H9 (cell line): ENCODE measurements around the gene ACAD10. TPM values are rescaled to one million over a fixed set of nuclear protein-coding genes. Genes with fewer than 3 reads are reported as not detected.

Experiments
- DNase-seq: peaks from one replicate; pipeline ENCODE4 v3.0.0-alpha.2; 2017
- H2AFZ ChIP-seq: one replicate; pipeline ENCODE4 v1.6.1; 2013; ENCODE audit warnings: mild to moderate bottlenecking, low read length, control low read depth, moderate library complexity
- H2AK5ac ChIP-seq: 2 replicates; pipeline ENCODE4 v1.6.1; 2013; ENCODE audit warnings: low read length, control low read depth, mixed read lengths; ENCODE audit not compliant: insufficient read length
- H2BK120ac ChIP-seq: one replicate; pipeline ENCODE4 v1.6.1; 2013; ENCODE audit warnings: low read depth, mild to moderate bottlenecking, low read length, control low read depth, inconsistent platforms; ENCODE audit not compliant: poor library complexity, severe bottlenecking
- H2BK12ac ChIP-seq: 2 replicates; pipeline ENCODE4 v1.6.1; 2013; ENCODE audit warnings: low read length, control low read depth, mixed read lengths, low read depth; ENCODE audit not compliant: insufficient read length
- H2BK15ac ChIP-seq: 2 replicates; pipeline ENCODE4 v1.6.1; 2013; ENCODE audit warnings: low read depth, low read length, control low read depth
- H2BK20ac ChIP-seq: one replicate; pipeline ENCODE4 v1.6.1; 2013; ENCODE audit warnings: low read depth, mild to moderate bottlenecking, low read length, control low read depth, inconsistent platforms; ENCODE audit not compliant: poor library complexity, severe bottlenecking
- H2BK5ac ChIP-seq: 2 replicates; pipeline ENCODE4 v1.6.1; 2013; ENCODE audit warnings: low read length, control low read depth, mixed read lengths; ENCODE audit not compliant: insufficient read length
- H3K14ac ChIP-seq: 2 replicates; pipeline ENCODE4 v1.6.1; 2013; ENCODE audit warnings: low read length, control low read depth; ENCODE audit not compliant: insufficient read depth
- H3K18ac ChIP-seq: 2 replicates; pipeline ENCODE4 v1.6.1; 2013; ENCODE audit warnings: low read depth, mild to moderate bottlenecking, mixed read lengths, low read length, control low read depth; ENCODE audit not compliant: insufficient read length
- H3K23ac ChIP-seq: 2 replicates; pipeline ENCODE4 v1.6.1; 2013; ENCODE audit warnings: low read length, control low read depth, mixed read lengths, low read depth; ENCODE audit not compliant: insufficient read length
- H3K23me2 ChIP-seq: 2 replicates; pipeline ENCODE4 v1.6.1; 2013; ENCODE audit warnings: low read depth, mild to moderate bottlenecking, mixed read lengths, low read length, control low read depth; ENCODE audit not compliant: insufficient read length, poor library complexity, severe bottlenecking
- H3K27ac ChIP-seq: 2 replicates; pipeline ENCODE4 v1.5.1; 2013; ENCODE audit warnings: low read length, control low read depth, mixed read lengths, low read depth; ENCODE audit not compliant: insufficient read length
- H3K27me3 ChIP-seq: 2 replicates; pipeline ENCODE4 v1.6.1; 2013; ENCODE audit warnings: low read length, control low read depth, inconsistent platforms; ENCODE audit not compliant: insufficient read depth
- H3K4ac ChIP-seq: 2 replicates; pipeline ENCODE4 v1.6.1; 2013; ENCODE audit warnings: low read depth, mild to moderate bottlenecking, control low read depth, inconsistent platforms, low read length, moderate library complexity
- H3K4me1 ChIP-seq: 2 replicates; pipeline ENCODE4 v1.6.1; 2013; ENCODE audit warnings: low read length, control low read depth, inconsistent platforms; ENCODE audit not compliant: insufficient read depth
- H3K4me2 ChIP-seq: 2 replicates; pipeline ENCODE4 v1.6.1; 2013; ENCODE audit warnings: low read length, control low read depth, mixed read lengths; ENCODE audit not compliant: insufficient read length, insufficient read depth
- H3K56ac ChIP-seq: 2 replicates; pipeline ENCODE4 v1.6.1; 2013; ENCODE audit warnings: low read depth, mild to moderate bottlenecking, mixed read lengths, low read length, control low read depth; ENCODE audit not compliant: insufficient read length
- H3K79me1 ChIP-seq: 2 replicates; pipeline ENCODE4 v1.6.1; 2013; ENCODE audit warnings: low read depth, mild to moderate bottlenecking, moderate library complexity, low read length, control low read depth, inconsistent platforms; ENCODE audit not compliant: insufficient read depth, poor library complexity, severe bottlenecking
- H3K79me2 ChIP-seq: 2 replicates; pipeline ENCODE4 v1.6.1; 2013; ENCODE audit warnings: low read length, control low read depth, inconsistent platforms; ENCODE audit not compliant: insufficient read depth
- H3K9ac ChIP-seq: 2 replicates; pipeline ENCODE4 v1.6.1; 2013; ENCODE audit warnings: low read length, control low read depth, mixed read lengths; ENCODE audit not compliant: insufficient read length; ENCODE audit errors: extremely low read depth
- H3K9me3 ChIP-seq: one replicate; pipeline ENCODE4 v1.6.1; 2013; ENCODE audit warnings: low read depth, low read length, inconsistent platforms; ENCODE audit not compliant: control insufficient read depth
- H3T11ph ChIP-seq: one replicate; pipeline ENCODE4 v1.6.1; 2013; ENCODE audit warnings: mild to moderate bottlenecking, low read length, control low read depth, inconsistent platforms
- H4K20me1 ChIP-seq: one replicate; pipeline ENCODE4 v1.6.1; 2013; ENCODE audit not compliant: control insufficient read depth, insufficient read length, insufficient read depth
- H4K5ac ChIP-seq: 2 replicates; pipeline ENCODE4 v1.6.1; 2013; ENCODE audit warnings: low read depth, mild to moderate bottlenecking, mixed read lengths, low read length, control low read depth; ENCODE audit not compliant: insufficient read length
- H4K8ac ChIP-seq: replicated peaks from 2 replicates; pipeline ENCODE4 v1.6.1; 2013; ENCODE audit warnings: low read length, control low read depth, mixed read lengths, low read depth; ENCODE audit not compliant: insufficient read length
- H4K91ac ChIP-seq: 2 replicates; pipeline ENCODE4 v1.6.1; 2013; ENCODE audit warnings: low read depth, mild to moderate bottlenecking, moderate library complexity, mixed read lengths, low read length, control low read depth; ENCODE audit not compliant: insufficient read length
- H3K27ac Mint-ChIP-seq, 3 experiments: 2 replicates in 2 of 3; 3 replicates in 1 of 3; pipeline ENCODE4 v1.8.0; 2020 to 2021; ENCODE audit warnings: mixed read lengths in 3 of 3, mild to moderate bottlenecking in 1 of 3, moderate library complexity in 1 of 3
- H3K27me3 Mint-ChIP-seq: 2 replicates; pipeline ENCODE4 v1.8.0; 2021; ENCODE audit warnings: low read depth, mild to moderate bottlenecking, moderate library complexity, mixed read lengths
- H3K36me3 Mint-ChIP-seq, 3 experiments: 2 replicates in 2 of 3; 3 replicates in 1 of 3; pipeline ENCODE4 v1.8.0; 2020 to 2021; ENCODE audit warnings: low read depth in 3 of 3, mixed read lengths in 3 of 3; ENCODE audit not compliant: insufficient read depth in 1 of 3
- H3K4me1 Mint-ChIP-seq, 2 experiments: 2 replicates each; pipeline ENCODE4 v1.8.0; 2020; ENCODE audit warnings: mixed read lengths in 2 of 2
- H3K4me3 Mint-ChIP-seq, 2 experiments: 2 replicates in 1 of 2; 3 replicates in 1 of 2; pipeline ENCODE4 v1.8.0; 2020 to 2021; ENCODE audit warnings: mild to moderate bottlenecking in 2 of 2, mixed read lengths in 2 of 2, moderate library complexity in 1 of 2
- H3K9me3 Mint-ChIP-seq, 2 experiments: 2 replicates in 1 of 2; 3 replicates in 1 of 2; pipeline ENCODE4 v1.8.0; 2020; ENCODE audit warnings: mild to moderate bottlenecking in 2 of 2, mixed read lengths in 2 of 2, moderate library complexity in 1 of 2
- WGBS: extraction: QIAGEN DNeasy Blood & Tissue Kit; methylation state at CpG from one replicate; pipeline ENCODE4 v1.1.7; 2013; ENCODE audit warnings: missing lambda C conversion rate, low lambda C conversion rate, mixed read lengths; ENCODE audit not compliant: insufficient read length; ENCODE audit errors: extremely low coverage; 5-methylcytosine and 5-hydroxymethylcytosine counted together
- total RNA-seq: library from RNA; stranded (reverse); gene quantifications from 2 replicates; pipeline ENCODE4 v1.2.1, GENCODE V29; 2021
- TF ChIP-seq, protein P1 (sequence below): fragments of 200-600 bp; sonication (generic); conservative IDR thresholded peaks from 3 replicates; pipeline ENCODE4 v1.8.0; 2021; ENCODE audit warnings: antibody characterized with exemption, mild to moderate bottlenecking

ACAD10 gene
- total RNA-seq, 1 experiment from 2014 or later, result 25.7 TPM

DNA sequence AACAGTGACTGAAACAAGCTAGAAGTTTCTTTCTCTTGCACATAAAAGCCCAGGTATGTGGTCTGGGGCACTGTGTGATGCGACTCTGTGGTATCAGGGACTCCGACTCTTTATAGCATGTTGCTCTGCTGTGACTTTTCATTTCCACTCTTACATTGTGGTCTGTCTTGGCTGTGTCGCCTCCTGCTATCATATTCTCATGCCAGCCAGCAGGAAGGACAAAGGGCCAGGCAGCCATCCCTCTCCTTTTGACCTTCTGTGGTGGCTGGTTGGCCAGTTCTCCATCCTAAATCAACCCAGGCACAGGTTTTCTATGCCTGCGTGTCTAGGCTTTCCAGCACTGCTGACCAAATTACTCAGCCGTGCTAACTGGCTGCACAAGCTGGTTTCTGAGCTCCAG is 8.0 kb downstream of the ACAD10 start:
- H3K14ac ChIP-seq, result no peak overlapping the region
- no peak overlapping the region for H4K5ac ChIP-seq
- H3K27me3 ChIP-seq, result no peaks in the 10 kb centered on the region
- H3K23ac ChIP-seq, result no peak overlapping the region
- H3K4me1 Mint-ChIP-seq, result peaks cover 0 to 6% of the 10 kb centered on the region in 2 experiments; a peak in 3 of 4 replicates
- no CpG with 5 or more reads among the region's 5 CpGs for WGBS
- no peak overlapping the region for H2BK12ac ChIP-seq
- no peak overlapping the region for H4K8ac ChIP-seq
- 0 out of 7 replicates have a peak overlapping the region, but pooled peaks of 1 of the 3 experiments have one; percentile 67 for H3K27ac Mint-ChIP-seq
- H3K9me3 Mint-ChIP-seq, result no peaks in the 10 kb centered on the region
- H3K4me1 ChIP-seq, result no peaks in the 10 kb centered on the region
- no peak overlapping the region for H2BK20ac ChIP-seq
- TF ChIP-seq, protein P1, sequence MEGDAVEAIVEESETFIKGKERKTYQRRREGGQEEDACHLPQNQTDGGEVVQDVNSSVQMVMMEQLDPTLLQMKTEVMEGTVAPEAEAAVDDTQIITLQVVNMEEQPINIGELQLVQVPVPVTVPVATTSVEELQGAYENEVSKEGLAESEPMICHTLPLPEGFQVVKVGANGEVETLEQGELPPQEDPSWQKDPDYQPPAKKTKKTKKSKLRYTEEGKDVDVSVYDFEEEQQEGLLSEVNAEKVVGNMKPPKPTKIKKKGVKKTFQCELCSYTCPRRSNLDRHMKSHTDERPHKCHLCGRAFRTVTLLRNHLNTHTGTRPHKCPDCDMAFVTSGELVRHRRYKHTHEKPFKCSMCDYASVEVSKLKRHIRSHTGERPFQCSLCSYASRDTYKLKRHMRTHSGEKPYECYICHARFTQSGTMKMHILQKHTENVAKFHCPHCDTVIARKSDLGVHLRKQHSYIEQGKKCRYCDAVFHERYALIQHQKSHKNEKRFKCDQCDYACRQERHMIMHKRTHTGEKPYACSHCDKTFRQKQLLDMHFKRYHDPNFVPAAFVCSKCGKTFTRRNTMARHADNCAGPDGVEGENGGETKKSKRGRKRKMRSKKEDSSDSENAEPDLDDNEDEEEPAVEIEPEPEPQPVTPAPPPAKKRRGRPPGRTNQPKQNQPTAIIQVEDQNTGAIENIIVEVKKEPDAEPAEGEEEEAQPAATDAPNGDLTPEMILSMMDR, result no peak
- H3T11ph ChIP-seq, result no peak overlapping the region
- H3K27me3 Mint-ChIP-seq, result no peaks in the 10 kb centered on the region
- H3K4me2 ChIP-seq, result no peak overlapping the region
- no peak overlapping the region for H2AFZ ChIP-seq
- H3K56ac ChIP-seq, result no peak overlapping the region
- H2BK120ac ChIP-seq, result no peak overlapping the region
- no peaks in the 10 kb centered on the region for H3K23me2 ChIP-seq
- H4K20me1 ChIP-seq, result no peaks in the 10 kb centered on the region
- no peak overlapping the region for H4K91ac ChIP-seq
- no peak overlapping the region for H3K27ac ChIP-seq
- no peak for DNase-seq
- H3K36me3 Mint-ChIP-seq, result peaks cover 2 to 52% (median 49%) of the 10 kb centered on the region in 3 experiments; a peak in 6 of 7 replicates
- H3K9me3 ChIP-seq, result no peaks in the 10 kb centered on the region
- H3K79me2 ChIP-seq, result no peaks in the 10 kb centered on the region
- H3K79me1 ChIP-seq, result no peaks in the 10 kb centered on the region
- H3K18ac ChIP-seq, result no peak overlapping the region
- no peak overlapping the region for H3K4me3 Mint-ChIP-seq
- H2AK5ac ChIP-seq, result no peak overlapping the region
- H3K9ac ChIP-seq, result no peak overlapping the region
- no peak overlapping the region for H2BK15ac ChIP-seq
- no peak overlapping the region for H3K4ac ChIP-seq
- no peak overlapping the region for H2BK5ac ChIP-seq
